ENCODE measurements around the gene EP400. TPM values are rescaled to one million over a fixed set of nuclear protein-coding genes. Genes with fewer than 3 reads are reported as not detected.

Gene EP400
- total and polyA plus RNA-seq, 9 of the 15 experiments (the other 6 are each of a cell fraction or from before 2014, with no cell fraction given): 4.5 to 58.0 (median 7.0) TPM

DNA sequence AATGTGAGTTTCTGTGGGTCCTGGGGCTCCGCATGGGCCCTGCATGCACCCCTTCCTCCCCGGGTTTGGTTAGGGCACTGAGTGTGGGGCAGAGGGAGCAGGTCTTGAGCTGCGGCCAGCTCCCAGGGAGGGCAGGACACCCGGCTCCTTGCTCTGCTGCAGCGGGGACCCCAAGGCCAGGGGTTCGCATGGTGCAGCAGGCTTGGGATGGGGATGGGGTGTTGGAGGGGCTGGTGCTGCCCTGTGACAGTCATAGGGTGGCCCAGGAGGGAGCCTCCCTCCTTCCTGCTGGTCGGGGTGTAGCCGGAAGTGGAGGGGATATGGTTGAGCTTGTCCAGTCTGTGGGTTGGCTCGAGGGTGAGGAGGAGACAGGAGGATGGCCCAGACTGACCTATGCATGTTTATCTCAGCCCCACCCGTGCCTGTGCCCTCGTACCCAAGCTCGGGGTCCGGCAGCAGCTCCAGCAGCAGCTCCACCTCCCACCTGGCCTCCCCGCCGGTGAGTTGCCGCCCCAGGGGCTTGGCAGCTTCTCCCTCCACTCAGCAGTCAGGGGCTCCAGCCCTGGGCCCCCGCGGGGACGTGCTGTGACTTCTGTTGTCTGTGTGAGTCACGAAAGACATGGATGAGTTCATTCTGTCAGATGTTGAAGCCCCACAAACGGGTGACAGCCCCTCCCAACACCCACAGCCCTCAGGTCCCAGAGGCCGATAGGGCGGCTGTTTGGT, 39.3 kb upstream of the EP400 start (continued):
- no peak for TF ChIP-seq TAL1 (IDR thresholded peaks at IDR 0.05)

GRCh38 chr12:131911028-131911650, 38.6 kb upstream of the EP400 start:
- H3K36me3 ChIP-seq (ENCODE audit: control insufficient read depth, insufficient read depth, low read length): peaks cover 24% of the 10 kb centered on the region; the same call in 2 of the 3 replicates

More at GRCh38 chr12:131911028-131911650, 38.6 kb upstream of the EP400 start:
- ChIA-PET CTCF (ENCODE audit: low intra/inter-chr PET ratio) (no interaction called here), POLR2A (interaction anchor here (0.5 to 2.6 kb wide), 6 partner anchors 8 to 40 kb away, joined by 3 to 9 read pairs (median 4); no protein-coding TSS in a partner anchor)
- Histone ChIP-seq H3K9me3 (replicated peaks; ENCODE audit: control insufficient read depth, insufficient read depth, low read depth, low read length) (no peaks in the 10 kb centered on the region), H3K27ac (ENCODE audit: extremely low read depth, low read depth, low read length) (no peak overlapping the region), H3K9me1 (ENCODE audit: control insufficient read depth, insufficient read depth, low read length) (no peaks in the 10 kb centered on the region), H3K4me1 (replicated peaks in 1 of 2; ENCODE audit: control insufficient read depth in 2 of 2, insufficient read depth in 2 of 2, low read length in 2 of 2) (peaks cover 0 to 23% of the 10 kb centered on the region in 2 experiments; a peak in 2 of 5 replicates), H2AFZ (ENCODE audit: low read depth, low read length) (no peak overlapping the region), H3K27me3 (ENCODE audit: control insufficient read depth in 2 of 2, insufficient read depth in 2 of 2, low read length in 2 of 2) (no peaks in the 10 kb centered on the region), H3K4me2 (ENCODE audit: insufficient read depth, low read length) (no peak overlapping the region), H3K9ac (ENCODE audit: insufficient read depth in 1 of 2, low read depth in 2 of 2, low read length in 2 of 2) (0 out of 4 replicates have a peak overlapping the region, but pooled peaks of 1 of the 2 experiments have one; percentile 45), H3K79me2 (ENCODE audit: control insufficient read depth, insufficient read depth, low read length) (no peaks in the 10 kb centered on the region), H3K4me3 (no peak overlapping the region), H4K20me1 (replicated peaks; ENCODE audit: control insufficient read depth, insufficient read depth, low read length) (no peaks in the 10 kb centered on the region)
- no peak for DNase-seq (ENCODE audit: extremely low read depth in 1 of 4, low spot score in 3 of 4)
- ATAC-seq: no peak
- 89% methylated on average over 13 of the region's 17 CpGs for WGBS (ENCODE audit: insufficient coverage, low coverage, missing lambda C conversion rate)
- no peak for FAIRE-seq
- intact Hi-C loops (cut with micrococcal nuclease): no loop called here
- no TSS peak for BruUV-seq (replicated peaks)
- no peak for TF ChIP-seq TEAD2 (tag; IDR thresholded peaks at IDR 0.05)
- 0 out of 2 replicates have a peak, but pooled peaks have one; percentile 11 for TF ChIP-seq POLR2G (IDR thresholded peaks at IDR 0.05; ENCODE audit: low read depth, low read length)
- in situ Hi-C loops (cut with MboI): no loop called here
